OCI-LY7 (cell line): Measurements from ENCODE around the gene MSH2.

Experiments used
- EZH2phosphoT487 ChIP-seq: fragments of 200-600 bp; sonication (generic); IDR thresholded peaks from 2 replicates; pipeline ENCODE4 v1.6.1; 2018; ENCODE audit warnings: low read depth, borderline replicate concordance, mild to moderate bottlenecking, mixed run types, antibody characterized with exemption, low read length, moderate library complexity, mixed read lengths
- TF ChIP-seq, protein P1 (sequence below): fragments of 200-600 bp; sonication (generic); conservative IDR thresholded peaks from 2 replicates; pipeline ENCODE4 v1.5.1; 2014; ENCODE audit warnings: mild to moderate bottlenecking, antibody characterized with exemption, low read length, moderate library complexity, mixed read lengths

DNA sequence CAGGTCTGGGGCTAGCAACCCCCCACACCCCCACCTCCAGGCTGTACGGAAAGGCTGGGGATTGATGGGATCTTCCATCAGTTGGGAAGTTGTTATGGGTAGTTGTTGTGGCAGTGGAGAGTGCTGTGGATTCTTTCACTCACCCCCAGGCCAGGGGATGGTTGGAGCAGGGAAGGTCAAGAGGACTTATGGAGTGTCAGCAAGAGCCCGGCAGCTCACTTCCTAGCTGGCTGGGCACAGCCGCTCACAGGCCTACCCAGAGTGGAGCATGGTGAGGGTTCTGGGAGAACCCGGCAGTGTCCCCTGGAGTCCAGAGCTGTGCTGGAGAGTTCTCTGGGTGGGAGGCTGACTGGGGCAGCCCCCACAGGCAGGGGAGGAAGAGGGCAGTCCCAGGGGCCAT is 122.2 kb downstream of the MSH2 start:
- TF ChIP-seq, protein P1, sequence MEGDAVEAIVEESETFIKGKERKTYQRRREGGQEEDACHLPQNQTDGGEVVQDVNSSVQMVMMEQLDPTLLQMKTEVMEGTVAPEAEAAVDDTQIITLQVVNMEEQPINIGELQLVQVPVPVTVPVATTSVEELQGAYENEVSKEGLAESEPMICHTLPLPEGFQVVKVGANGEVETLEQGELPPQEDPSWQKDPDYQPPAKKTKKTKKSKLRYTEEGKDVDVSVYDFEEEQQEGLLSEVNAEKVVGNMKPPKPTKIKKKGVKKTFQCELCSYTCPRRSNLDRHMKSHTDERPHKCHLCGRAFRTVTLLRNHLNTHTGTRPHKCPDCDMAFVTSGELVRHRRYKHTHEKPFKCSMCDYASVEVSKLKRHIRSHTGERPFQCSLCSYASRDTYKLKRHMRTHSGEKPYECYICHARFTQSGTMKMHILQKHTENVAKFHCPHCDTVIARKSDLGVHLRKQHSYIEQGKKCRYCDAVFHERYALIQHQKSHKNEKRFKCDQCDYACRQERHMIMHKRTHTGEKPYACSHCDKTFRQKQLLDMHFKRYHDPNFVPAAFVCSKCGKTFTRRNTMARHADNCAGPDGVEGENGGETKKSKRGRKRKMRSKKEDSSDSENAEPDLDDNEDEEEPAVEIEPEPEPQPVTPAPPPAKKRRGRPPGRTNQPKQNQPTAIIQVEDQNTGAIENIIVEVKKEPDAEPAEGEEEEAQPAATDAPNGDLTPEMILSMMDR, result no peak
- TF ChIP-seq EZH2phosphoT487, result no peak
